ENCODE measurements around the gene LRRC37A3.
"Not testable (repeated sequence)": the region's sequence is repeated elsewhere in the genome, so short reads cannot be mapped to it uniquely, and the experiment has no call there.

Gene LRRC37A3

GRCh38 chr17:64920026-64920418, 744 bp upstream of the LRRC37A3 start:
- peak overlapping the region; percentile 64 for H3K4me3 ChIP-seq (ENCODE audit: low read length)
- TF ChIP-seq, protein P1, sequence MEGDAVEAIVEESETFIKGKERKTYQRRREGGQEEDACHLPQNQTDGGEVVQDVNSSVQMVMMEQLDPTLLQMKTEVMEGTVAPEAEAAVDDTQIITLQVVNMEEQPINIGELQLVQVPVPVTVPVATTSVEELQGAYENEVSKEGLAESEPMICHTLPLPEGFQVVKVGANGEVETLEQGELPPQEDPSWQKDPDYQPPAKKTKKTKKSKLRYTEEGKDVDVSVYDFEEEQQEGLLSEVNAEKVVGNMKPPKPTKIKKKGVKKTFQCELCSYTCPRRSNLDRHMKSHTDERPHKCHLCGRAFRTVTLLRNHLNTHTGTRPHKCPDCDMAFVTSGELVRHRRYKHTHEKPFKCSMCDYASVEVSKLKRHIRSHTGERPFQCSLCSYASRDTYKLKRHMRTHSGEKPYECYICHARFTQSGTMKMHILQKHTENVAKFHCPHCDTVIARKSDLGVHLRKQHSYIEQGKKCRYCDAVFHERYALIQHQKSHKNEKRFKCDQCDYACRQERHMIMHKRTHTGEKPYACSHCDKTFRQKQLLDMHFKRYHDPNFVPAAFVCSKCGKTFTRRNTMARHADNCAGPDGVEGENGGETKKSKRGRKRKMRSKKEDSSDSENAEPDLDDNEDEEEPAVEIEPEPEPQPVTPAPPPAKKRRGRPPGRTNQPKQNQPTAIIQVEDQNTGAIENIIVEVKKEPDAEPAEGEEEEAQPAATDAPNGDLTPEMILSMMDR (IDR thresholded peaks at IDR 0.05; ENCODE audit: insufficient read depth, low read depth, low read length, missing control alignments), result no peak
- DNase-seq (ENCODE audit: low read depth), result no peak

- peak overlapping the region; percentile 45 for H3K4me3 ChIP-seq (ENCODE audit: low read length)
- peak; percentile 35 for DNase-seq (ENCODE audit: low read depth)
Observed at GRCh38 chr17:64918842-64919288, 413 bp downstream of the LRRC37A3 start.

GRCh38 chr17:64917540-64917939, 1.7 kb downstream of the LRRC37A3 start:
- H3K4me3 ChIP-seq (ENCODE audit: low read length), result not testable (repeated sequence)

GRCh38 chr17:64915244-64915643, 4.0 kb downstream of the LRRC37A3 start:
- not testable (repeated sequence) for DNase-seq (ENCODE audit: low read depth); H3K4me3 ChIP-seq (ENCODE audit: low read length)

More at GRCh38 chr17:64917540-64917939, 1.7 kb downstream of the LRRC37A3 start:
- DNase-seq (ENCODE audit: low read depth), result not testable (repeated sequence)

GRCh38 chr17:64910191-64910514, 9.1 kb downstream of the LRRC37A3 start:
- not testable (repeated sequence) for H3K4me3 ChIP-seq (ENCODE audit: low read length); DNase-seq (ENCODE audit: low read depth)

DNA sequence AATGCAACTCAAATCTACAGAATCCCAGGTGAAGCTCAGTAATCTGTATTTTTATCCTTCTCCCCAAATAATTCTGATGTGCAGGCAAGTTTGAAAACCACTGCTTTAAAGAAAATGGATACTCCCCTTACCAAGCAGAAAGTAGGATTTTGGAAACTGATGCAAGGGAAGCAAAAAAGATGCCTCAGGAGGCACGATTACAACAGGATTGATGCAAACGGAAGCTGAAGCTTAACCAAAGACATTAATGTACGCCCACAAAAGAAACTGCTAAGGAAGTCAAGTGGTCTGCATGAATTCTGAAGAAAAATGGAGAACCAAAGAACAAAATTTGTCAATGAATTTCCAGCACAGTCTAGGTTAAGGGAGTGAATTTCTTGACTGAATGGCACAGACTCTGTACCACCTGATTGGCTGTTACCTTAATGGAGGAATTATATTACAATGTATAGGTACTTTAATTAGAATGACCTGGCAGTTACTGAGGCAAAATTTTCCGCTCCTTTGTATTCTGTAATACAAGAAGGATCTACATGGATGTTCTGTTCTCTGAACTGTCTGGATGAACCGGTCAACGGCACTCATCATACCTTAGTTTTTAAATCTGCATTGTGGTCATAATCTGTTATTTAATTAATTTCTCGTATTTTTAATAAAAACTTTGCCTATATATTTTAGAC, 9.6 kb downstream of the LRRC37A3 start:
- DNase-seq (ENCODE audit: low read depth); H3K4me3 ChIP-seq (ENCODE audit: low read length): not testable (repeated sequence)

DNA sequence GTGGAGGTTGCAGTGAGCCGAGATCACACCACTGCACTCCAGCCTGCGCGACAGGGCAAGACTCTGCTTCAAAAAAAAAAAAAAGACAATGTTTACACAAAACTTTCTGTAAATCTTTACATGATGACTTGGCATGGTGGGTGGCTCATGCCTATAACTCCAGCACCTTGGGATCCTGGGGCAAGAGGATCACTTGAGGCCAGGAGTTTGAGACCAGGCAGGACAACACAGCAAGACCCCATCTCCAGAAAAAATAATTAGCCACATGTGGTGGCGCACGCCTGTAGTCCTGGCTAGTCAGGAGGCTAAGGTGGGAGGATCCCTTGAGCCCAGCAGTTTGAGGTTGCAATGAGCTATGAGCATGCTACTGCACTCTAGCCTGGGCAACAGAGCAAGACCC, 15.2 kb downstream of the LRRC37A3 start:
- DNase-seq (ENCODE audit: low read depth); H3K4me3 ChIP-seq (ENCODE audit: low read length): not testable (repeated sequence)

GRCh38 chr17:64897136-64897535, 22.1 kb downstream of the LRRC37A3 start:
- DNase-seq (ENCODE audit: low read depth); H3K4me3 ChIP-seq (ENCODE audit: low read length): not testable (repeated sequence)

- not testable (repeated sequence) for DNase-seq (ENCODE audit: low read depth); H3K4me3 ChIP-seq (ENCODE audit: low read length)
Observed at GRCh38 chr17:64874210-64874609, 45.1 kb downstream of the LRRC37A3 start.

GRCh38 chr17:64847504-64848466, 71.5 kb downstream of the LRRC37A3 start:
- TF ChIP-seq, protein P1 (IDR thresholded peaks at IDR 0.05; ENCODE audit: insufficient read depth, low read depth, low read length, missing control alignments), result peak; percentile 55
- peak; percentile 52 for DNase-seq (ENCODE audit: low read depth)
- not testable (repeated sequence) for H3K4me3 ChIP-seq (ENCODE audit: low read length)

DNA sequence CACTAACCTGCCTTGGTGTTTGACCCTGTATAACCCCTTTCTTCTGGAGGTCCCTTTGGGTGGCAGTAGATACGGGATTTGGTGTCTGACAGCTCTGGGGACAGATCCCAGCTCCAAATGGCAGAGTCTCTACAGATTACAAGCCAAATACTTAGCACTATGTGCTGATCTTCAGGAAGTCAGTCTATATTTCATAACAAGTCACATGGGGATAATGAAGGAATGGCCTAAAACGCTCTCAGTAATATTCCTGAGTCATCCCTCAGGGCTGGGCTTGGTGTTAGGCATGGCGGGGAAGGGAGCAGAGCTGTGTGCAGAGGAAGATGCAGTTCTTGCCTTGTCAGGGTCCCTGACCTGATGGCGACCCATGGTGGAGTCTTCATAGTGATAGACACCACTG, 72.4 kb downstream of the LRRC37A3 start:
- peak; percentile 56 for DNase-seq (ENCODE audit: low read depth)
- H3K4me3 ChIP-seq (ENCODE audit: low read length), result not testable (repeated sequence)

GRCh38 chr17:64843918-64844317, 75.4 kb downstream of the LRRC37A3 start:
- not testable (repeated sequence) for H3K4me3 ChIP-seq (ENCODE audit: low read length)

DNA sequence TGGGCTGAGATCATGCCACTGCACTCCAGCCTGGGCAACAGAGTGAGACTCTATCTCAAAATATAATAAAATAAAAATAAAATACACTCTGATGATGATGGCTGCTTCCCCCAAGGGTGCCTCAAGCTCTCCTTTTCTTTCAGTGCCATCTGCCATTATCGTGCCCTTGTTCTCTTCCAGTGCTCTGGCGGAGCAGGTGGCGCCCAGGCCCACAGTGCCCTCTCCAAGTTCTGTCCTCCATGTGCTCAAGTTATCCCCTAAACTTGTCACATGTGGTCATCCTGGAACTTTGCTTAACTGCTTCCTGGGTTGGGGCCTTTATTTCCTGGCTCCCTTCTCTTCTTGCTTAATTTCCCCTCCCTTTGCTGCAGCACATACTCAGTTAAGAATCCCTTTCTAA, 76.4 kb downstream of the LRRC37A3 start:
- not testable (repeated sequence) for H3K4me3 ChIP-seq (ENCODE audit: low read length); DNase-seq (ENCODE audit: low read depth)

More at GRCh38 chr17:64843918-64844317, 75.4 kb downstream of the LRRC37A3 start:
- not testable (repeated sequence) for DNase-seq (ENCODE audit: low read depth)

GRCh38 chr17:64840960-64841359, 78.3 kb downstream of the LRRC37A3 start:
- not testable (repeated sequence) for H3K4me3 ChIP-seq (ENCODE audit: low read length); DNase-seq (ENCODE audit: low read depth)

DNA sequence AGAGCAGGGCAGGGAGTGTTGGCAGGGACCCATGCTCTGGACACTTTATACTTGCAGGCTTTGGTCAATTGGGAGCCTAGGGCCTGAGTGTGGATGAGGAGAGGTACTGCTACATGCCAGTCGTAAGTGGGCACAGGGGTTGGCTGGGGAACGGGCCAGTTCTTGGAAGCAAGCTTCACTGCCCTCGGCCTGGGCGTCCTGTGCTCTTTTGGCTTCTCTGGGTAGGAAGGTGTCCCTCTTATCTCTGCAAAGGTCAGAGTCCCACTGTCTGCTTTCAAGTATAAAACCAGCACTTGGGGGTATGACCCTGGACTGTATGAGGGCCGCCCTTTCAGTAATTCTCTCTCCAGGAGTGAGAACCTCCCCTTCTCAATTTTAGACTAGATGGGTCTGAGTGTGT, 80.8 kb downstream of the LRRC37A3 start:
- DNase-seq (ENCODE audit: low read depth); H3K4me3 ChIP-seq (ENCODE audit: low read length): not testable (repeated sequence)

DNA sequence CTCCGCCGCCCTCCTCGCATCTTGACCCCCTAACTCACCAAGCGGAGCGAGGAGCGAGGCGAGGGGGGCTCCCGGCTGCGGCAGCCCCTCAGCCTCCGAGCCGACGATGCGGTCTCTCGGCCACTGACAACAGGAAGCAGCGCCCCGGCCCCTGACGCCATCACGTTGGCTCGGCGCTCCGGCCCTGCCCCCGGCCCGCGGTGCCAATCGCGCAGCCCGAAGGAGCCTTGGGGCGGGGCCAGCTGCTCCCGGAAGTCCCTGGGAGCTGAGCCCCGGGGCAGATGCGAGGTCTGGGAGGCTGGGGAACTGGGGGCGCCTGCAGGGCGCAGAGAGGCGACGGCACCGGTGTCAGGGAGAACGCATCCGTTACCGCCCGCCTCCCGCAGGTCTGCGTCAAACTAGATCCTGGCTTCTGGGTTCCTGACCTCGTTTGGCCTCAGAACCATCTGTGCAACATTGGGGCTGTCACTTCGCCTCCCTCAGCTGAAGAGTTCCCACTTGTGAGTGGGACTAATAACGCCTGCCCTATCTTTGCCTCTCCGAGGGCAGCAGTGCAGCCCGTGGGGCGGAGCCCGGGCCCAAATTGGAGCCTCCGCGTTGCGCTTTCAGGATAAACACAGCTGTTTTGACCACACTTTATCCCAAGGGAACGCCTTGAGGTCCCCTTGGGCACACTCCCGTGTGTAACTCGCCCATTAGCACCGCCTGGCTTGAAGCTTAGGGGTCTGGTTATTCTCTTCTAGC, 82.1 kb downstream of the LRRC37A3 start:
- peak overlapping the region; percentile 53 for H3K4me3 ChIP-seq (ENCODE audit: low read length)
- peak; percentile 82 for DNase-seq (ENCODE audit: low read depth)

Measured in epithelial cell of esophagus (primary cell).